GM18502 (cell line): ENCODE data around the gene ADRA1B.

Experiments
- ATAC-seq: cut with Tn5 transposase; IDR thresholded peaks from one replicate; pipeline ENCODE4 v1.9.1; 2021; ENCODE audit warnings: mild to moderate bottlenecking; ENCODE audit not compliant: unreplicated experiment, poor library complexity

ADRA1B gene

DNA sequence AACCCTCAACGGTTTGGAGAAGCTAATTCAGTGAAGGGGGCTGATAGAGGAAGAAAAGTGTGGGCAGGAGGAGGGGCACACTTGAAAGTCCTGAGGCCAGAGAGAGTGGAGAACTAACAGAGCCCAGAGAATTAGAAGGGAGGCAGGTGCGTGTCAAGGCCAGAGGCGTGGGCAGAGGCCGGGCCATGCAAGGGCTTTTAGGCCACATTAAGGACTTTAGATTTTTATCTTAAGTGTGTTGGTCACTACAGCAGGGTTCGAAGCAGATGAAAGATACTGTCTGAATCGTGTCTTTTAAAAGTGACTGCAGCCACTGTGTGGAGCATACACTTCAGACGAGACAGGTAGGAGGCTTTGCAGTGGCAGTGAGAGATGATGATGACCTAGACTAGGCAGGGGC is 6.7 kb downstream of the ADRA1B start:
- no peak for ATAC-seq

DNA sequence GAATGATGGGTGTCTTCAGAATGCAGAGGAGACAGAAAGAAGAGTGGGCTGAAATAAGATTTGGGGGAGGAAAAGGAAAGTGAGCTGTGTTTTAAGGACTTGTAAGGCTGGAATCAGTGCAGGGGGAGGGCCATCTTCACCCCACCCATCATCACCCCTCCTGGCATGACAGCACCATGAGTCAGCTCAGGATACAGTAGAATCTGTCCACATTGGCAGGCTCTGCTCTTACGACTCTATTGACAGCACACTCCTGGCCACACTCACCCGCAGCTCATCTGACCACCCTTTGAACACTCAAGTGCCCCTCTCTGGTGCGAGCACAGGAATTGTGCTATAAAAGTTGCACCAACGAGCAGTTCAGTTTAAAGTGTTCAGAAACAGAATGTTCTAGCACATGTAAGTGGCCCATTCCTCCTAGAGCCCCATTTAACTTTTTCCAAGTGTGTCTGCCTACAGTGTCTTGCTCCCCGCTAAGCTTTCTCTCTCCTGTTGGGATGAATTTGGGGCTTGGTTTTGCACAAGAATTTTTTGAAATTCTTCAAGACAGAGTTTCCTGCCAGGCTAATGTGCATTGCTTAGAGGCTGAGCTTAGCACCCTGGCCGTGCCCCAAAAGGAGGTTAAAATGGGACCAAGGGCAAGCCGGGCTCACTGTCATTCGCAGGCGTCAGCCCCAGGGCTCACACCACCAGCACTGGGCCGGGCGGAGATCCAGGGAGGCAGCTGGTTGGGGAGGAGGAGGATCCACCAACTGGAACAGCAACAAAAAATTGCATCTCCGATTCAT is 12.0 kb downstream of the ADRA1B start:
- no peak for ATAC-seq

- ATAC-seq: no peak
Measured at GRCh38 chr5:159929176-159929575, 12.9 kb downstream of the ADRA1B start.

- ATAC-seq: no peak
Measured at GRCh38 chr5:159933531-159934485, 17.5 kb downstream of the ADRA1B start.

- ATAC-seq: no peak
Measured at GRCh38 chr5:159935946-159936345, 19.7 kb downstream of the ADRA1B start.

DNA sequence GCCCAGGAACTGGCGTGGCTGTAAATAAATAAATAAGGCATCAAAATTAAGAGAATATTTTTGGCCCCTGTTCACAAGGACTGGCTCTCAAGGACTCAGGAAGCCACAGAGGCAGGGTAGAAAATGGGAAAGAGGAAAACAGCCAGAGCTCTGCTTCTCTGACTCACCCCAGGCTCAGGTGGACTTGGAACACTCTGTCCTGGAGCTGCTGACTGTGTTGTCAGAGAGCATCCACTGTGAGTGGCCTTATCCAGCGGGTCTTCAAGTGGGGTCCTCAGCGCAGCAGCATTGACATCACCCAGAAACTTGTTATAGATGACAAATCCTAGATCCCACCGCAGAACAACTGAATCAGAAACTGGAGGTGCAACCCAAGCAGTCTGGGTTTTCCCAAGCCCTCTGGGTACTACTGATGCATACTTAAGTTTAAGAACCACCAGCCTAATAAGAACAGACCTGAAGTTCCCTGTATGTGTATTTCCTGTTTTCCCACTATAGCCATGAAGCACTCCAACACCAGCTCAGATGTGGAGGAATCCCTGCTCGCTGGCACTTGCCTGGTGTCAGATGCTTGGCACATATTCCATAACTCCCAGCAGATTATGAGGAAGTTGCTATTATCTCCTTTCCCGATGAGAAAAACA is 20.5 kb downstream of the ADRA1B start:
- ATAC-seq: no peak

DNA sequence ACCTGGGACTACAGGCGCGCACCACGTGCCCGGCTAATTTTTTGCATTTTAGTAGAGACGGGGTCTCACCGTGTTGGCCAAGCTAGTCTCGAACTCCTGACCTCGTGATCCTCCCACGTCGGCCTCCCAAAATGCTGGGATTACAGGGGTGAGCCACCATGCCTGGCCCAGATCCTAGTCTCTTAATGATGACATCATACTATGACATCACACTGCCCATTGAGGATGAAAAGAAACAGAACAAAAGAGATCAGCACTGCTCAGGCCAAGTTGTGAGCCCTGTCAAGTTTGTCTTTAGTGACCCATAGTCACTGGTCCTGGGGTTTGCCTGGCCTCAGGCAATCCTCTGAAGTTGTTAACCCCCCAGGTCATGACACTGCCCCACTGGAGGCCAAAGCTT is 21.3 kb downstream of the ADRA1B start:
- no peak for ATAC-seq

DNA sequence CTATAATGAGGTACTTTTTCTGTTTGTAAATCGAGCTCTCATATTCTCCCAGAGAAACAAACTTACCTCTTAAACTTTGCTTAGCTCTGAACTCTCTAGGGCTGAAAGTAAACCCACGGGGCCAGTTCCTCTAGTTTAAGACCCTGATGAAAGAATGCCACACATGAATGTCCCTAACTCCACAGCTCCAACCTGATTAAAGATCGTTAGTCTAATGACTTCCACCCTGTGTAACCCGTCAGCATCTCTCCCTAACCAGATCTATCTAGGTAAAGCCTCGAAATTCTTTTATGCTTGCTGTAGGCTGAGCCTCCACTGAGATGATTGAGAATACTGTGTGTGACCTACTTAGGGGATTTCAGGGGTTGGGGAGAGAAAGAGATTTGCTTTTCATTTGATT is 27.0 kb downstream of the ADRA1B start:
- no peak for ATAC-seq

DNA sequence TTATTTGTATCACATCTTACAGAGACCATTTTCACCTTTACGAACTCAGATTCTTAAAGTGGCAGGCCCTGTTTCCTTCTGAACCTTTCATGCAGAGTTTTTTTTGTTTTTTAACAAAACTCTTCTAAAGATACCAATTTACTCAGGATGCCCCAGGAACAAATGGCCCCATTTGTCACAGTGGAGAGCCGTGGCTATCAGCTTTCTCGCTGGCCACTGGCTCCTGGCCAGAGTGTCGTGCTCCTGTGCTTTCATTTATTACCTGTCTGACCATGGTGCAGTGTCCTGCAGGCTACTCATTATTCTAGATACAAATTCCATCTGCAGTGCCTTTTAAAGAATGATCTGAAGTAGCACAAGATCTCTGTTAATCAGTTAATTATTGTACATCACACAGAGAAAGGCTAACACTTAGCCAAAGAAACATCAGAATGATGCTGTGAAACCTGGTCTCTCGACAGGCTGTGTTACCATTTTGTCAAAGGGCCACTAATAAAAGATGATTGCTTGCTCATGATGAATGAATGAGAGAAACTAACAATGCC is 27.8 kb downstream of the ADRA1B start:
- ATAC-seq: no peak

DNA sequence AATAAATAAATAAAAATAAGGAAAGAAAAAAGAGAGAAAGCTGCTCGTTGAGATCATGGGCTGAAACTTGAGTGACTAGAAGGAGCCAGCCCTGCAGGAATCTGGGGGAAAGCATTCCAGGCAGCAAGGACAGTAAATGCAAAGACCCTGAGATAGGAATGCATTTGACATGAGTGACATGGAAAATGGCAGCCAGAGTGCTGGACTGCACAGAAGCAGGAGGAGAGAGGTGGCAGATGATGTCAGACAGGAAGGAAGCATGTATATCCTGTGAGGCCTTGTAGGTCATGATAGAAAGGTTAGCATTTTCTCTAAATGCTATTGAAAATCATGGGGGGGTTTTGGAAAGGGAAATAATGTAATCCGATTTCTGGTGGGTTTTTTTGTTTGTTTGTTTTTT is 29.1 kb downstream of the ADRA1B start:
- no peak for ATAC-seq

DNA sequence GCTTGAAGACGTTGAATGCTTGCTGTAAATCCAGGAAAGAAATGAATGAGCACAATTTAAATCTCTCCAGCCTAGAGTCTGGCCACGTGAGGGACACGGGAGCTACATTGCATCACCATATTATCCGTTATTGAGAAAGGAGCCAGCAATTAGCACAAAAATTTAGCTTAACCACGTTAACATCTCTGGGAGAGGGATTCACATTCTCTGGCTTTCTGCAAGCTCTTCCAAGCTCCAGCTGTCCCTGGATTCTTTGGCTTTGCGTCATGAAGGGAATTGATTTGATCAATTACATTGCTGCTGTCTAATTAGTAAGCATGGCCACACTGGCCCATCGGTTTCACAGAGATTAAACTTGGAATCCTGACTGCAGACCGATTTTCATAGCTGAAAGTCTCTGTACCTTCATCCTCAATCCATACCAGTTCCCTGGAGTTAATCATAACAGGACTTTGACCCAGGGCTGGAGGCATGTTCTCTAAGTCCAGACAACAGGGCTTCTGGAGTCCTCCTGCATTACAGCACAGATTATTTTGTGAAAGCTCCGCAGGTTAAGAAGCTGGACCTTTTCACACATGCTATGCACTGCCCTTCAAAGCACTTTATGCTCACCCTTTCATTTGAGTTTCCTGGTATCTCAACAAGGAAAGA is 31.6 kb downstream of the ADRA1B start:
- ATAC-seq: no peak

DNA sequence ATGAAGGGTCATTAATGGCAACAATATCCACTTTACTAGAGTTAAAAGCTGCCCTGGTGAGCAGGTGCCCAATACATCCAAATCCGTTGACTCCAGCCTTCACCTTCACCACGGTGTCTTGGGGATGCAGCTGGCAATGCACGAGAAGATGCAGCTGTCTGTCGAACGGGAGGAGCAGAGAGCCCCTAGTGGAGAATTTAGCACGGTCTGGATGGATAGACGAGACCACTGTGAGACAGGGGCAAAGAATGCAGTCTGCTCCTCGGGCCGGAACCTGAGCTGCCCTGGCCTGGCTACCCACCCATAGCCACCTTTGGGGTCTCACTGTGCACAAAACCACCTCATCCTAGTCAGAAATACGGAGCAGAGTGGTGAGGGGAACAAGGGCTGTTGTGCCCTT is 35.1 kb downstream of the ADRA1B start:
- no peak for ATAC-seq

DNA sequence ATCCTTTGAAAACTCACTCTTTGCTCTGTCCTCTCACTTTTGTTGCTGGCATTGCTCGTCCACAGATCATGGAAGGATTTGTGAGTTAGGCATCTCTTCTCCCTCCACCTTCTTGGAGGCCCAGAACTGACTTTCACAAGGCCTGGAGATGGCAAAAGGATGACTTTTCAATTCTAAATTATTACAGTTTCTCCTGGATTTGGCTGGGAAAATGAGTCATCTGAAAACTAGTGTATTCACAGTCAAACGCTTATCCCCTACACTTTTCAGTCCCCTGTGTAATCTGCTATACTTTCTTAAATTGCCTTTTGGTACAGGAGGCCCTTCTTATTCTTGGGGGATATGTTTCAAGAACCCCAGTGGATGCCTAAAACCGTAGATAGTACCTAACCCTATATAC is 35.6 kb downstream of the ADRA1B start:
- no peak for ATAC-seq

- no peak for ATAC-seq
Measured at GRCh38 chr5:159953609-159954008, 37.3 kb downstream of the ADRA1B start.

DNA sequence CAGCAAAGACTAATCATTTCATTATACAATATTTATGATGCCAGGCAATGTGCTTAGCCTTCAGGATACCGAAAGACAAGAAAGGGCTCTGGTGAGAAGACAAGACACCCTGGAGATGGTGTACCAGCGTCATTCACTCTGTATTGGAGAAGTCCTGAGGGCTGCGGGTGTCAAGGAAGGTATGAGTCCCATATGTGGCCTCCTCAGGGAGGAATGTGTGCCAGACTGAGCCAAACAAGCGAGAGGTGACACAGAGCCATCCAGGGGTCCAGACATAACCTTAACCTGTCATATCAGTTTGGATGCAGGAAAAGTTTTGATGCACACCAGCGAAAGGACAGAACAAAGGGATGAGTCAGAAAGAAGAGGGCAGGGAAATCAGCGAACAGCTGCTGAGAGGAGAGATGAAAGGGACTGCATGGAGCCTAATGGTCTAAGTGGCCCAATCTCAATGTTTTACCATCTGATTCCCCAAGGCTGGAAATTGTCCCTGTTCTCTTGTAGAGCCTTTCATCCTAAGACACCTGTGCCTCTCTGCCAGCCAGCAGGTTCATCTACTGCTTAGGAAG is 38.9 kb downstream of the ADRA1B start:
- no peak for ATAC-seq

- ATAC-seq: no peak
Measured at GRCh38 chr5:159956074-159956473, 39.8 kb downstream of the ADRA1B start.

DNA sequence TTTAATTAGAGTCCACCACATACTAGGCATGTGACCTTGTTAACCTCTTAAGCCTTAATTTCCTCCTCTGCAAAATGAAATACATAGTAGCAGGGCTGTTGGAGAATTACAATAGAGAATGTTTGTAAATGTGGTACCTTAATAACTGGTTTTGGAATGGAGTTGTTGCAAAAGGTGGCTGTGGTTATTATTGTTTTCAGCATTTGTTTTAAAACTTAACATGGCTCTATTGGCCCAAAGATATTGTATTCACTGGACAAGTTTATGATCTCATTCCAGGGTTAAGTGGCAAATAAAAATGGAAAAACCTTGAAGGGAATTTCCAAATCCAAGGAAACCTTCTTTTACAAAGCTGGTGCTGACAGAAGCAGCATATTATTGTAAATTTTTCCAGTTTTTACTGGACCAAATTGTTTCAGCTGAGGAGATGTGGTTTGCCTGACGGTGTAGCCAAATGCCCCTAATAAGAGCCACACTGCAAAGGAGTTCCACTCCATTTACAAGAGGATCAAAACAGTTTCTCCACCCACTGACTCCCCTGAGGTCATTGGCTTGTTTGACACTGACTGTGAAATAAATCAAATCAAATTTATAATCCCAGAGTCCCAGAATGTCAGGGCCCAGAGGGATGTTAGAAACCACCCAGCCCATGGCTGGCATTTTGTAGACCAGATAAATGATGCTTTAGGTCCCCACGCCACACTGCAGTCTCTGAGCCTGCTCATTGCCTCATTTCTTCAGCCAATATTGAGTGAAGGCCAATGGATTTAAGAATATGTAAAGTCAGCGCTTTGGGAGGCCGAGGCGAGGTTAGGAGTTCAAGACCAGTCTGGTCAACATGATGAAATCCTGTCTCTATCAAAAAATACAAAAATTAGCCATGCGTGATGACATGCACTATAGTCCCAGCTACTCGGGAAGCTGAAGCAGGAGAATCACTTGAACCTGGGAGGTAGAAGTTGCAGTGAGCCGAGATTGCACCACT is 45.2 kb downstream of the ADRA1B start:
- ATAC-seq: no peak

DNA sequence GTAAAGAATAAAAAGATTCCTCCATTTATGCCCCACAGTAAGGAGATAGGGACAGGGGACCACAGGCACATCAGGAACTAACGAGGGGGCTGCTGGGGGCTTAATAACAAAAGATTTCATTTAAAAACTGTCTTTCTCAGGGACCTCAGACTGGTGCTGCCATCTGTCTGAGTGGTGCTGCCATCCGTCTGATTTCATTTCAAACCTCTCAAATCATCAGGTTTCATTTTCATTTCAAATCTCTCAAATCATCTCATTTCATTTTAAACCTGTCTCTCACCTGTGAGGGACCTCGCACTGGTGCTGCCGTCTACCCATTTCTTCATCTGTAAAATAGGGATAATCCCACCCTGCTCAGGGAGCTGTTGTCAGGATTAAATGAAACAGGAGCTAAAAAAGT is 45.9 kb downstream of the ADRA1B start:
- ATAC-seq: no peak

DNA sequence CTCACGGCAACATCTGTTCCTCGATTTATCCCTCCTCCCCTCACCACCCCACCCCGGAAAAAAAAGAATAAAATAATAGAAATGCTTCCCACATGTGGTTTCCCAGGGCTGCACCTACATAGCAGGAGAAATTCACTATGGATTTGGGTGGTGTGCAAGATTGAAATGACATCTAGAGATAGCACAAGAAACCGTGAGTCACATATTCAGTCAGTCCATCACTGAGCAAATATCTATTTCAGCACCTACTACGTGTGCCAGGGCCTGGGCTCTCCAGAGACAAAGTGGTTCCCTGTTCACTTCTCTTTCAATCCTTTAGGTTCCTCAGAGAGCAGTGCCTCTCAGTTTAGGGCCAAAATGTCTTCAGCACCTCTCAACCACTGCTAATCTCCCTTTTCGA is 47.7 kb downstream of the ADRA1B start:
- no peak for ATAC-seq
